ENCODE data around the gene CTRB1.

- TF ChIP-seq CTCF (conservative IDR thresholded peaks at IDR 0.05 in 1 of 2, IDR thresholded peaks at IDR 0.05 in 1 of 2; ENCODE audit: extremely low read depth in 1 of 2, insufficient read depth in 1 of 2, low read depth in 1 of 2, low read length in 2 of 2) (no peak), EZH2 (IDR thresholded peaks at IDR 0.05; ENCODE audit: borderline replicate concordance, low read length) (no peak)
Observed at GRCh38 chr16:75172578-75172977, 46.2 kb upstream of the CTRB1 start.

Measured in mammary epithelial cell (primary cell).